Thyroid gland (tissue), 4 donors: ENCODE data around the gene GPNMB. TPM values are rescaled to one million over a fixed set of nuclear protein-coding genes. Genes with fewer than 3 reads are reported as not detected.

Experiments
- DNase-seq, 2 donors: peaks; one replicate each; pipeline ENCODE4 v3.0.0-alpha.2; 2019
- H3K27ac ChIP-seq, 3 donors: fragments of 200-600 bp; sonication (generic); 1 replicate in 2 of 3; 2 replicates in 1 of 3; pipeline ENCODE4 v1.5.1; 2016 to 2019; ENCODE audit warnings: mild to moderate bottlenecking in 1 of 3, moderate library complexity in 1 of 3
- H3K27me3 ChIP-seq: fragments of 200-600 bp; sonication (generic); one replicate; pipeline ENCODE4 v1.5.1; 2019
- H3K36me3 ChIP-seq, 2 donors: fragments of 200-600 bp; sonication (generic); one replicate each; pipeline ENCODE4 v1.5.1; 2016 to 2019
- H3K4me1 ChIP-seq, 2 donors: fragments of 200-600 bp; sonication (generic); one replicate each; pipeline ENCODE4 v1.5.1; 2017 to 2019
- H3K4me3 ChIP-seq, 3 donors: fragments of 200-600 bp; sonication (generic); replicated peaks in 1 of 3; 1 replicate in 2 of 3; 2 replicates in 1 of 3; pipeline ENCODE4 v1.5.1; 2016; ENCODE audit warnings: mild to moderate bottlenecking in 1 of 3
- H3K9me3 ChIP-seq: fragments of 200-600 bp; sonication (generic); one replicate; pipeline ENCODE4 v1.5.1; 2017
- POLR2A ChIP-seq, 2 donors: fragments of 450-650 bp; IDR thresholded peaks; one replicate each; pipeline ENCODE4 v1.6.1; 2017; ENCODE audit warnings: antibody characterized with exemption in 2 of 2, mild to moderate bottlenecking in 2 of 2, moderate library complexity in 1 of 2
- WGBS, 2 donors: methylation state at CpG; one replicate each; pipeline ENCODE4 v1.1.5; 2017; 5-methylcytosine and 5-hydroxymethylcytosine counted together
- intact Hi-C: fragments of 100-400 bp; cut with DNase I; formaldehyde crosslinking; loops from one replicate; pipeline ENCODE4 v1.15.1; 2023
- total RNA-seq, 4 donors: library from RNA; depleted of rRNA; stranded (reverse); fragments of >200 nt; gene quantifications; one replicate each; pipeline ENCODE4 v1.2.3, GENCODE V29; 2016
- TF ChIP-seq, protein P1 (sequence below), 6 experiments: fragments of 200-600 bp in 3 of 6; fragments of 450-650 bp in 3 of 6; sonication (generic) in 3 of 6; IDR thresholded peaks; one replicate each; pipeline ENCODE4 v1.5.1; 2016 to 2019; ENCODE audit warnings: antibody characterized with exemption in 6 of 6, mild to moderate bottlenecking in 2 of 6, inconsistent platforms in 1 of 6, moderate library complexity in 1 of 6

Gene GPNMB
- total RNA-seq, 4 donors from 2014 or later = 31.4 to 84.8 (median 69.9) TPM

DNA sequence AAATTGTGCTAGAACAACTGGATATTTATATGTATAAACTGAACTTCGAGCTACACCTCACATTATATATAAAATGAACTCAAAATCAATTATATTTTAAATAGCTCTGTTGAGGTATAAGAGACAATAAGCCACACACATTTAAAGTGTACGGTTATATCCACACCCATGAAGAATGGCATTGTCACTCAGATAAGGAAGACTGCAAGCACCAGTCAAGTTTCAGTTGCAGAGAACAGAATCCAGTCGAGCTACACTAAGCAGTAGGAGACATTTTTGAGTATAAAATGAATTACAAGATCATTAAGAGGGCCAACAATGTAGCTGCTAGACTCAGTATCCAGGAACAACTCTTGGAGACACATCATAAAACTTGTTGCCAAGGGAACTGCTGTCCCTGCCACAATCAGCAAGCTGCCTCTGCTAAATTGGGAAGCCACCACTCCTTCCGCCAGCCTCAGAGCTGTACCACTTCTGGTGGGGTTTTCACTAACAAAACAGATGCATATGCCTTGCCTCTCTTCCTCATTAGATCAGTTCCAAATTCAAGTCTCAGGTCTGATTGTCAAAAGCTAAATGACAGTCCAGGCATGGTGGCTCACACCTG lies 19.6 kb upstream of the GPNMB start:
- no peak overlapping the region for H3K4me3 ChIP-seq
- intact Hi-C loops = no loop called here
- no peaks in the 10 kb centered on the region for H3K36me3 ChIP-seq
- no peak for DNase-seq
- no peak for TF ChIP-seq POLR2A (IDR thresholded peaks at IDR 0.05)
- TF ChIP-seq, protein P1, sequence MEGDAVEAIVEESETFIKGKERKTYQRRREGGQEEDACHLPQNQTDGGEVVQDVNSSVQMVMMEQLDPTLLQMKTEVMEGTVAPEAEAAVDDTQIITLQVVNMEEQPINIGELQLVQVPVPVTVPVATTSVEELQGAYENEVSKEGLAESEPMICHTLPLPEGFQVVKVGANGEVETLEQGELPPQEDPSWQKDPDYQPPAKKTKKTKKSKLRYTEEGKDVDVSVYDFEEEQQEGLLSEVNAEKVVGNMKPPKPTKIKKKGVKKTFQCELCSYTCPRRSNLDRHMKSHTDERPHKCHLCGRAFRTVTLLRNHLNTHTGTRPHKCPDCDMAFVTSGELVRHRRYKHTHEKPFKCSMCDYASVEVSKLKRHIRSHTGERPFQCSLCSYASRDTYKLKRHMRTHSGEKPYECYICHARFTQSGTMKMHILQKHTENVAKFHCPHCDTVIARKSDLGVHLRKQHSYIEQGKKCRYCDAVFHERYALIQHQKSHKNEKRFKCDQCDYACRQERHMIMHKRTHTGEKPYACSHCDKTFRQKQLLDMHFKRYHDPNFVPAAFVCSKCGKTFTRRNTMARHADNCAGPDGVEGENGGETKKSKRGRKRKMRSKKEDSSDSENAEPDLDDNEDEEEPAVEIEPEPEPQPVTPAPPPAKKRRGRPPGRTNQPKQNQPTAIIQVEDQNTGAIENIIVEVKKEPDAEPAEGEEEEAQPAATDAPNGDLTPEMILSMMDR (IDR thresholded peaks at IDR 0.05) = no peak
- H3K9me3 ChIP-seq = no peaks in the 10 kb centered on the region
- H3K27ac ChIP-seq = no peak overlapping the region
- no peaks in the 10 kb centered on the region for H3K27me3 ChIP-seq
- WGBS, 2 donors = 86 to 87% methylated on average over 4 of the region's 4 CpGs
- no peaks in the 10 kb centered on the region for H3K4me1 ChIP-seq

DNA sequence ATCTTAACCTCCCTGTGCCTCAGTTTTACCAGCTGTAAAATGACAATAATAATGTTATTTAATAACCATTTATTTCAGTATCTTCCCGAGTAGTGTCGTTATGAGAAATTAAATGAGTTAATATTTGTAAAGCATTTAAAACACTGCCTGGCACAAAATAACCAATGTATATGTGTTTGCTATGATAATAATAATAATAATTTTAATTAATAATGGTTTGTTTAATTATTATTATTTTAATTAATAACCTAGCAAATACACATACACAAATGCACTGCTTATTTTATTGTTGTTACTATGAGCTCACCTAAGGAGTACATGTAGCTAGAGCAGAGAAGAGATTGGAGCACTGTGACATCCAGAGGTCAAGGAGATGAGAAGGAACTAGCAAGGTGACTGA lies 18.2 kb upstream of the GPNMB start:
- Histone ChIP-seq H3K4me3 (no peak overlapping the region), H3K27me3 (no peaks in the 10 kb centered on the region), H3K36me3 (no peaks in the 10 kb centered on the region), H3K9me3 (no peaks in the 10 kb centered on the region), H3K4me1 (no peaks in the 10 kb centered on the region), H3K27ac (no peak overlapping the region)
- 96 to 97% methylated on average over 2 of the region's 2 CpGs for WGBS, 2 donors
- DNase-seq = no peak
- intact Hi-C loops = no loop called here
- TF ChIP-seq, protein P1 (IDR thresholded peaks at IDR 0.05) = no peak
- no peak for TF ChIP-seq POLR2A (IDR thresholded peaks at IDR 0.05)

DNA sequence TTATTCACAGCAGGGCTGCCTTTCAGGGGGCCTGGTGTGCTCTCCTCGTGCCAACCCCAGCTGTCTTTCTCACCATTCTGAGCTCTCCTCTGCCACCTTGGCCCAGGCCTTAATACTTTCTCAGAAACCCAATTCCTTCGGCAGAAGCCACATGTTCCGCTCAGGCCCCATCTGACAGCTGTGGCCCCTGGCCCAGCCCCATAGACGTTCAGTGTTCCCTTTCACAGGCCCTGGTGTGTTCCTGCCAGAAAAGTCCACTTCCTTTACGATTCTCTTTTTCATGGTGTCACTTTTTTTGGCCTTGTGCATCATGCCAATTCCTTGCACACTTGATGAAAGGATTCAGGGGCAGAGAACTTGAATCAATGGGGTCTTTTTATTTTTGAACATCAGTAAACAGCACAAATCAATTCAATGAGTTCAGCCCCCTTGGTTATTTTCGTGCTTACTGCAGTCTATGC lies 15.9 kb upstream of the GPNMB start:
- Histone ChIP-seq H3K27ac (no peak overlapping the region), H3K36me3 (no peaks in the 10 kb centered on the region), H3K4me1 (no peaks in the 10 kb centered on the region), H3K27me3 (no peaks in the 10 kb centered on the region), H3K4me3 (no peak overlapping the region), H3K9me3 (no peaks in the 10 kb centered on the region)
- intact Hi-C loops = no loop called here
- 73 to 74% methylated on average over 6 of the region's 6 CpGs for WGBS, 2 donors
- no peak for TF ChIP-seq POLR2A (IDR thresholded peaks at IDR 0.05)
- no peak for DNase-seq

DNA sequence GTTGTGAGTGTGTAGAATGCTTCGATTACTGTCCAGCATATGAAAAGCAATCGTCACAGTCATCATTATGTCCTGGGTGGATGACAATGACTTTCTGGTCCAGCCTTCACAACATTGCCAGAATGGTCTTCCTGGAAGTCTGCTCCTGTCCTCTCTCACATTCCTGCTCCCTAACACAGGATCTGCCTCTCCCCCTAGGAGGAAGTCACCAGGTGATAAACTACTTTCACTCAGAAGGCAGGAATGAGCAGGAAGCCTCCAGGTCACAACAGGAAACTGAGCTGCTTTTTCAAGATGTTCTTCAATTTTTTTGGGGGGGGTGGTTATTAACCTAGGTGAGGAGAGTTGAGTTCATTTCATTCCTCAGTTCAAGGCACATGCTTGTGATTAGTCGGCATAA lies 13.6 kb upstream of the GPNMB start:
- no peaks in the 10 kb centered on the region for H3K36me3 ChIP-seq
- H3K9me3 ChIP-seq = no peaks in the 10 kb centered on the region
- DNase-seq = no peak
- 85 to 94% methylated on average over 3 of the region's 3 CpGs for whole genome bisulfite sequencing, 2 donors
- no peaks in the 10 kb centered on the region for H3K27me3 ChIP-seq
- H3K4me1 ChIP-seq = no peaks in the 10 kb centered on the region
- intact Hi-C loops = no loop called here
- H3K4me3 ChIP-seq = no peak overlapping the region
- TF ChIP-seq POLR2A (IDR thresholded peaks at IDR 0.05) = no peak
- TF ChIP-seq, protein P1 (IDR thresholded peaks at IDR 0.05) = no peak
- H3K27ac ChIP-seq = no peak overlapping the region

DNA sequence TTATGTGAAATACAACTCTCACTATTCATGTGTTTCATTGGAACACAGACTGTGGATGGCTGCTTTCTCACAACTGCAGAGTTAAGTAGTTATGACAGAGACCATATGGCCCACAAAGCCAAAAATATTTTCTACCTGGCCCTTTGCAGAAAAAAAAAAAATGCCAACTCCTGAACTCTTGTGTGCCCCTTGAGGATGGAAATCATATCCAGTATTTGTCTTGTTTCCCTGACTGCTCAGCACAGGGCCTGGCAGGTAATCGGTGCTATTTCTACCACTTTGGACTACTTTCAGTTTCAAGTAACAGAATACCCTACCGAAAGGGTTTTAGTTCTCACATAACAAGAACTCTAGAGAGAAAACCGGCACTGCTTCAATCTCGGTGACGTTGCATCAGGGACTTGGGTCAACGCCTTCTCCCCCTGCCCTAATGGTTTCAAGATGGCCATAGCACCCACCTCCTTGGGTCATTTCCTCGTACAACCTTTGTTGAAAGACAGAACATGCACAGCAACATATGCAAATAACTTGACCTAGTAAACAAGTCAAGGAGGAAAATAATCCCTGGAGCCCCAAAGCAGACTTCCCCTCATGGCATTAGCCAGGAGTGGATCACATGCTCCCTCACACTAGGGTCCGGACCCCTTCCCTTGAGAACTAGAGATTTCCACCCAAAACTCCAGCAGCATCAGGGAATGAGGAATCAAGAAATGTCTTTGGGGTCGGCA lies 11.8 kb upstream of the GPNMB start:
- Histone ChIP-seq H3K36me3 (no peaks in the 10 kb centered on the region), H3K4me1 (no peaks in the 10 kb centered on the region), H3K27me3 (no peaks in the 10 kb centered on the region), H3K9me3 (no peaks in the 10 kb centered on the region), H3K27ac (no peak overlapping the region), H3K4me3 (no peak overlapping the region)
- intact Hi-C loops = no loop called here
- 67 to 77% methylated on average over 9 of the region's 9 CpGs for WGBS, 2 donors
- no peak for TF ChIP-seq POLR2A (IDR thresholded peaks at IDR 0.05)
- TF ChIP-seq, protein P1 (IDR thresholded peaks at IDR 0.05) = no peak
- DNase-seq = no peak
